Occipital lobe (tissue), 2 donors: ENCODE measurements around the gene ANKRD18A. TPM values are rescaled to one million over a fixed set of nuclear protein-coding genes. Genes with fewer than 3 reads are reported as not detected.

ENCODE experiments used
- DNase-seq: peaks from one replicate; lab custom pipeline; 2025; lab: John Stamatoyannopoulos, UW
- total RNA-seq: library from RNA; depleted of rRNA; stranded (reverse); fragments of >200 nt; gene quantifications from one replicate; pipeline ENCODE4 v1.2.3, GENCODE V29; 2014

ANKRD18A gene
- 6.9 TPM for total RNA-seq

DNA sequence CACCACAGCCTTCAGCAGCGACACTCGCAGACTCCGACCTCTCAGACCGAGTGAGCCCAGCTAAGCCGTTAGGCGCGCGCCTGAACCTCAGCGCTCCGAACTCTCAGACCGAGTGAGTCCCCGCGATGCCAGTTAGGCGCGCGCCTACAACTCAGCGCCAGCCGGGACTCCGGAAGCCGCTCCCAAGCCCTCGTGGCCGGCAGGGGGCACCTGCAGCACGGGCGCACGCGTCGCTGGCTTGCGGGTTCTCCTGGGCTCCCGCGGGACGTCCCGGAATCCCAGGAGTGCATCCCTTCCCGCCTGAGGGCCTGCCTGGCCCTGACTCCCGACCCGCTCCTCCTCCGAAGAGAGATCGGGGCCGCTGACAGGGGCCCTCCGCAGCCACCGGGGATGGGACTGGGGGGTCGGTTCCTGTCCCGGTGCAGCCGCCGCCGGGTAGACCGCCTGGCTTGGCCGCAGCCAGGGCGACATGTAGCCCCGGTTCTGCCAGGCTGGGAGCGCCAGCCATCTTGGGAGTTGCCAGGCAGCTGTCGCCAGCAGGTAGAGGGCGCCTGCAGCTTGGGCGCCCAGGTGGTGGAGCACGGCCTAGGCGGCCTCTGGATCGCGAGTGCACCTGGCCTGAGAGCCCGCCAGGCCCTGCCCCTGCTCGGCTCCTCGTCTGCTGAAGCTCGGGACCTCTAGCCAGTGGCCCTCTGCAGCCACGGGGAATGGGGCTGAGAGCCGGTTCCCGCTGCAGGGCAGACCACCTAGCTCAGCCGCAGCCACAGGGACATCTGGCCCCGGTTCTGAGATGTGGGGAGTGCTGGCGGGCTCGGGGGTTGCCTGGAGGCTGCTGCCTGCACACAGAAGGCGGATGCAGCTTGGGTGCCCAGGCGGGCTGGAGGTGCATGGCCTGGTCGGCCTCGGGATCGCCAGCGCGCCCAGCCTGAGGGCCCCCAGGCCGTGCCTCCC is at the start of gene ANKRD18A:
Gene ANKRD18A (minus strand): TSS at position 114 of the 951 bp plus-strand sequence. CDS start 311 bp downstream, outside the sequence.
- peak; percentile 63 for DNase-seq

DNA sequence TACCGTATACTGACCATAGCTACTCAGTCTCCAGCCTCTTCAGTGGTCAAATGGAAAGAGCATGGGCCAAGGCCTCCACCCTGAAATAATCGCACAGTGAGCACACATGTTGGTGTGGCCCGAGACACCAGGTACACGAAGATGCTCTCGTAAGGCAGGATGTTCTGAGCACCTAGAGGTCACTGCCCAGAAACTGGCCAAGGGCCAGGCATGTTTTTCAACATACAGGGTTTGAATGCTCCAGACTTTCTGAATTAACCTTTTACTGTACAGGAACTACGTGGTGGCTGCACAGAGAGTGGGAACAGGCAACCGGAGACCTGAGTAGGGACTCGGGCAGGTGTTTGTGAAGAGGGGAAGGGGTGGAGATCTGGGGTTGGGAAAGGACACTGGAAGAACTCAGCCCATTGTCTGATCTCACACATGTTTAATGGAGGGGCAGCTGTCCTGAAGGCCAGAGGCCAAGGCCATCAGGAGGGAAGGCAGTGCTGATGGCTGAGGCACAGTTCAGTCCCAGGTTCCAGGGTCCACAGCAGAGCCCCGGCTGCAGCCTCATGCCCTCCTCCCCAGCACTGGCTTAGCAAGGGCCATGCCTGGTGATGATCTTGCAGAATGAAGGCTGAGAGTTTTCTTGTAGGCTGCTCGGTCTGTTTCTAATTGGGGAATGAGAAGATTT is 48.5 kb upstream of the ANKRD18A start:
- DNase-seq = no peak

DNA sequence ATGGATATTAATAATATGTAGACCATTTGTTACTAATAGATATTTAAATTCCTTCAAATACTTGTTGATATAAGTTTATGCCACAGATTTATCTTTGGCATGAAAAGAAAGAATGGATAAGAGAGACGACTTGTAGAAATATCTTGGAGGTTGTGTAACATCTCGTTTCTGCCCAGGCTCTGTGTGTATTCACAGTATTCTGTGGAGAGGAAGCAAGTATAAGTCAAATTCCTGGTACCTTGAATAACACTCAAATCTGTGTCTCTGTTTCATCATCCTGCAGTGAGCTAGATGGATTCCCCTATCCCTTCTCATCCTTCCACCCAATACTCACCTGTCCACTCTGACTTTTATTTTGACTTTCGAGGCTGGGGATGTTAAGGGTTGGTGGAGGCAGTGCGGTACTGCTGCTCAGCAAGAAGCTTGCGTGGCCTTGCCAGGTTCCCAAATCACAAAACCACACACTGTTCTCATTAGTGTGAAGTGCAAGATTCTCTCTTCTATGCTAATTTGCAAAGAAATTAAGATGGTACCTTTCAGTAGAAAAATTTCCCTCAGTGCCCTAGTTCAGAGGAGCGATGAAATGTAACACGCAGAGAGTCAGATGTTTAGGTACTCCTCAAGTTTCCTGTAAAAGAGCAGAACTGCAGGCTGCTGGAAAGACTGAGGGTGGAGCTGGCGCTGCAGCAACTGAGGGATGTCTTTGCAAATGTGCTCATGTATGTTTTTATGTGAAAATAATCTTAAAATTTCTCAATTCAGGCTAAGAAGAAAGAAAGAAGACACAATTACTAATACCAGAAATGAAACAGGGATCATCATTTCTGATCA is 42.6 kb upstream of the ANKRD18A start:
- DNase-seq = peak; percentile 19

DNA sequence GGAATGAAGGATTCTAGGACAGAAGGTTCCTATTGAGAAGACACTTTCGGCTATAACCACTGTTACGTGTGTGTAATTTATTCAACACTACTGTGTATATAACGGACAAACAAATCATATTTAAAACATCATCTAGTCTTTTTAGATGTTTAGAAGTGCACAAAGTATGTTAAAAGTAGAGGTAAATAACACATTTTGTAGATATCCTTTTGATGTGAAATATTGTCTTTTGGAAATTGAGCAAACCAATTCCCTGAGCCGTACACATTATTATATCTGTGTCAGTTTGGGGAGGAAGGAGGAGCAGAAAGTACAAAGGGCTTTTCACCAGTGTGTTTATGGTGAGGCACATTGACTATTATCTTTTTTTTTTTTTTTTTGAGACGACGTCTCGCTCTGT is 39.1 kb upstream of the ANKRD18A start:
- no peak for DNase-seq

DNA sequence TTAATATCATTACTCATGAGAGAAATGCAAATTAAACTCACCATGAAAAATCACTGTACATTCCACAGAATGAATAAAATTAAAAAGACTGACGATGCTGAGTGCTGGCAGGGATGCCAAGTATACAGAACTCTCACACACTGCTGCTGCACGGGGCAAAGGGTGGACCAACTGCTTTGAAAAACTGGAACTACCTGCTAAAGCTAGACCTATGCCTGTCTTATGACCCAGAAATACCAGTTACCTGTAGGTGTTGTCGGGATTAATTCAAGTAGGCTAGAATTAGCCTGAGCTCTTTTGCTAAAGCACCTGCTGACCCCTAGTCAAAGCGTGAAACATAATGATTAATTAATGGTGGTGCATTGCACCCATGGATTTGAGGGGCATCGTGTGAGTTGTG is 36.5 kb upstream of the ANKRD18A start:
- DNase-seq = no peak

DNA sequence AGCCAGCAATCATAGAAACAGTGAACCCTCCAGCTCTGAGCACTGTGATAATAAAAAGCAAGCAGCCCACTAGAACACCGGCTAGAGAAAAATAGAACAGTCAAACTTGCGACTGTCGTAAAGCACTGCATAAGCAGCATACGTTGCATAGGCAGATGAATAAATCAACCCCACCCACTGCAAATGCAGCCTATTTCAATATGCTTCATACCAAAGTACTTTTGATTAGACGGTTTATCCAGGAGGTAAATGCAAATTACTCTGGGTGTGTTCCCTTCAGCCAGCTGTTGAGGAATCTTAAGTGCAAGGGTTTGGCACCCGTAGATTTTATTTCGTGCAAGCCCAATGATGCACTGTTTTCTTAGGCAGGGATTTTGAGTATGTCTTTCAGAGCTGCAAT is 32.1 kb upstream of the ANKRD18A start:
- no peak for DNase-seq

DNA sequence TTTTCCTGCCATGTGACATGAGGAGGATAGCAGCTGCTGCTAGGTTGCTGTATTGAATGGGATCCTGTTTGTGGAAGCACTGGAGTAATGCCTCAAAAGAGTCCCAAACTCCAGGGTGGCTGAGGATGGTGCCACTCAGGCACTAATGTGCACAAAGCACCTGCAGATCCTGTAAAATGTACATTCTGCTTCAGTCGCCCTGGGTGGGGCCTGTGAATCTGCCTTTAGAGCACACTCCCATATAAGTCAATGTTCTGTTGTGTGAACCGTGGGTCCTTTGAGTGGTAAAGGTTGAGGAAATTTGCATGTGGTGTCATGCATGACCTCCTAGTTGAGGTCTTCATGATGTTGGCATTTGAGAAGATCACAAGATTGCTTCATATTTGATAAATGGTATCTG is 31.6 kb upstream of the ANKRD18A start:
- no peak for DNase-seq

DNA sequence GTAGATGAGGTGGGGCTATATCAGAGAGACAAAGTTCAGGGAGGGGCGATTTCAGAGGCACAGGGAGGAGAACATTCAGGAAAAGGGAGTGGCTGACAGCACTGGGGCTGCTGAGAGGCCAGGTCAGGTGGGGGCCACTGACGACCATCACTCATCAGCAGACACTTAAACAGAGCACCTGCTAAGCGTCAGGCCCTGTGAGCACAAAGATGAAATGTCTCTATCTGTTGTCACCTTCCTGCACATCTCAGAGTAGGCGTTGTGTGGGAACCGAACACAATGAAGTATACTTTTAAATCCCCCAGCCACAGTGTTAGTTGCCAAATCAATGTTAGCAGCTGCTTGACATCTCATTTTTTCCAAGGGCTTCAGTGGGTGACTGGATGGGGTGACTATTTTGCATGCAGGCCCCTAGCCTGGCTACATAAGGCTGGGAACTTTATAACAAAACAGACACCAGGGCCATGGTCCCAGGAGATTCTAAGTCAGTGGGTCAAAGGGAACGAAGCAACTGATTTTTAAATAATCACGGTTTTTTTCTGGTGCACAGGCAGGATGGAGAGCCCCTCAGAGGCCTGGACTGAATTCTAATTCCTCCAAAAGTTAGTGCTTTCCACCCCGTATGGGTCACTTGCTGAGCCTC is 31.1 kb upstream of the ANKRD18A start:
- DNase-seq = no peak

DNA sequence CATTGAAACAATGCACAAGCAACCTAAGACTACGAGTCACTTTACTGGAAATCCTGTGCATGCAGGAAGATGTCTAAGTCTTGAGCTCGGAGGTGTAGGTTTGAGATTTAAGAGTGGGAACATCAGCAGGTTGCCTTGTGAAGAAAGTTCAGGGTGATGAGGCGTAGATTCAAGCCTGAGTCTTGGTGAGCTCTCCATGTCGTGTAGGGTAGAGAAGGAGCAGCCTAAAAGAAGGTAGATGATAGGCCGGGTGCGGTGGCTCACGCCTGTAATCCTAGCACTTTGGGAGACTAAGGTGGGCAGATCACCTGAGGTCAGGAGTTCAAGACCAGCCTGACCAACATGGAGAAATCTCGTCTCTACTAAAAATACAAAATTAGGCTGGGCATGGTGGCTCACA is 30.2 kb upstream of the ANKRD18A start:
- DNase-seq = no peak

DNA sequence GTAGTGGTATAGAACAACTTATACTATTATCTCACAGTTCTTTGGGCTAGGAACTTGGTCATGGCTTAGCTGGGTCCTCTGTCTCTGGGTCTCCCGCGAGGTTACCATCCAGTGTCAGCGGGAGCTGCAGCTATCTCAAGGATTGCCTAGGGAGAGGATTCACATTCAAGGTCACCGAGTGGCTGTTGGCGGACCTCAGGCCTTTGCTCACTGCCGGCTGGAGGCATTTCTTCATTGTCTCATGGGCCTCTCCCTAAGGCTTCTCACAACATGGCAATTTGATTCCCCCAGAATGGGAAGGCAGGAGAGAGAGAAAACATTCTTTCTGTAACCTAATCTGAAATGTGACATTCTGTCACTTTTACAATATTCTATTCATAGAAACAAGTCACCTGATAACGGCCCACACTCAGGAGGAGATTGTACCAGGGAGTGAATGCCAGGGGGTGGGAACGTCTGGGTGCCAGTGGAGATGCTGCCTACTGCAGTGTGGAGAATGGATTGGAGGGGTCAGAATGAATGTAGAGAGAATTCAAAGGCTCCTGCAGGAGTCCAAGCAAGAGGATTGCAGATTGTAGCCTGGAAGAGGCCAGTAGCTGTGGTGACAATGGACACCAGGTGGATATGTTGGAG is 29.5 kb upstream of the ANKRD18A start:
- DNase-seq = no peak

DNA sequence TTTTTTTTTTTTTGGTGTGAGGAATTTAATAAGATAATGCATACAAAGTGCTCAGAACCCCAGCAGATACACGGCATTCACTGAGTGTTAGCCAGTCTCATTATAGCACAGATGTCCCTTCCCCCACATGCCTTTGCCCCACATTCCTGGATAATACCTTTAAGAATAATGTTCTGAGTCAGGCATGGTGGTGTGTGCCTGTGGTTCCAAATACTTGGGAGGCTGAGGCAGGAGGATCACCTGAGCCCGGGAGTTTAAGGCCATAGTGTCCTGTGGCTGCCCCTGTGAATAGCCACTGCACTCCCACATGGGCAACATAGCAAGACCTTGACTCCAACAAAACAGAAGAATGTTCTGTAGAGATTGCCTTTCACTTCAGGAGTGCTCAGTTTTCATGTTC is 24.2 kb upstream of the ANKRD18A start:
- DNase-seq = no peak

DNA sequence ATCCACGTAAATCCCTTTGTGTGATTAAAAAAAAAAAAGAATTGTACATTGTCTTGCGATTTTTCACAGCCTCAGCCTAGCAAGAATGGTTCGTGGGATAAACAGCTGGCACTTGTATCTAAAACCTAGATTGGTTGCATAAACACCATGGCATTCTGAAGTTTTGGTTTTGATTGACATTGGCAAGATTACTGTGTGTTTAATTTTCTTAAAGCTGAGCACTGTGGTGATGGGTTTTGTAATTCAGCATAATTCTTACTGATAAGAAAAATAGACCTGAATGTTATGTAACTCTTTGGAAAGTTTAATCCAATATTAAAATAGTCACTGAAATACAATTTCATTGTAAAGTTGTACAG is 23.4 kb upstream of the ANKRD18A start:
- no peak for DNase-seq

DNA sequence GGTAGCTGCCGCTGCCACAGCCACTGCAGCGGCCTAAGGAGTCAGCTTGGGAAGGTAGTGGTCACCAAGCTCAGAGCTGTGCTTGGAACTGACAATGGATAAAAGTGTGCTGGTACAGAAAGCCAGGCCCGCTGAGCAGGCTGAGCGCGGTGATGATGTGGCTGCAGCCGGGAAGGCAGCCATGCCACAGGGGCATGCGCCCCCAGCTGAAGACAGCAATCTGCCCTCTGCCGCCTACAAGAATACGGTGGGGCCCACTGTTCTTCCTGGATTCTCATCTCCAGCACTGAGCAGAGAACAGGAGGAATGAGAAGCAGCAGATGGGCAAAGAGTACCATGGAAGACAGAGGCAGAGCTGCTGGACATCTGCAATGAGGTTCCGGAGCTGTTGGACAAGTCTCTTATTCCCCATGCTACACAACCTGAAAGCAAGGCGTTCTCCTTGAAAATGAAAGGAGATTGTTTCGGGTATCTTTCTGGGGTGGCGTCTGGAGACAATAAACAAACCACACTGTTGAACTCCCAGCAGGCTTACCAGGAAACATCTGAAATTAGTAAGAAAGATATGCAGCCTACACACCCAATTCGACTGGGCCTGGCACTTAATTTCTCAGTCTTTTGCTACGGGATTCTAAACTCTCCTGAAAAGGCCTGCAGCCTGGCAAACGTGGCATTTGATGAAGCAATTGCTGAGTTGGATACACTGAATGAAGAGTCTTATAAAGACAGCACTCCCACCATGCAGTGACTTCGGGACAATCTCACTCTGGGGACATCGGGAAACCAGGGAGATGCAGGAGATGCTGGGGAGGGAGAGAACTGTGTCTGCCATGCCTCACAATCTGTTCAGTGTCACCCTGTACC is 22.8 kb upstream of the ANKRD18A start:
- DNase-seq = no peak

DNA sequence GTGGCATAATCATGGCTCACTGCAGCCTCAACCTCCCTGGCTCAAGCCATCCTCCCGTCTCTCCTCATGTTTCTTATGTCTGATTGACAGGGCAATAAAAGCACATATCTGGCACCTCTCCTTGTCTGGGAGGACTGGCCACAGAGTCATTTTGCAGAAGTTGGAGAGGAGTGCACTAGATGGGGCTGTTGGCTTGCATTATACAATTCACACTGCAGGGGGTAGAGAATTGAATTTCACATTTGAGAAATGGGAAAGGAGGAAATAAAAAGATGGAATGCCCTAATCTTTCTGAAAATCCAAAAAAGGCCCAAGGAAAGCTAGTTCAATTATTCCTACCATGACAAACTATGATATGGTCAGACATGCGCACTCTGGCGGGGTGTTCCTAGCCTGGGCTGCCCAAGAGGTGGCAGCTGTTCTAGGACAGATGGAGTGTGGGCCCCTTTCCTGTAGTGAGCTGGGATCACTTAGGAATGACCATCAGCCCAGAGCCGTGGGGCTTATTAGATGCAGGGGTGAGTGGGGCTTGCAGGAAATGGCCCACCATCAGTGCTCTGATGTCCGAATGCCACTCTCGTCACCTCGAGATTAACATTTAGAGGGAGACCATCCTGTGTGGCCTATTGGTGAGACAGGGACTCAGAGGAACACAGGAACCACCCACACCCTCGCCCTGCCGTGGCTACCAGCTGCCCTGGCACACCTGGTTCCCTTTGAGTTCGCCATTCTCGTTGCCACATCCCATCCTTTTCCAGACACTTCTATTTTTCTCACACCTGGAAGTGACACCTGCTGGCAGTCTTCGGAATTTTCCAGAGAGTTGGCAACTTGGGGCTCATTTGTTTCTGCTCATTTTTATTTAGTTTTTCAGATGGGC is 21.8 kb upstream of the ANKRD18A start:
- no peak for DNase-seq

DNA sequence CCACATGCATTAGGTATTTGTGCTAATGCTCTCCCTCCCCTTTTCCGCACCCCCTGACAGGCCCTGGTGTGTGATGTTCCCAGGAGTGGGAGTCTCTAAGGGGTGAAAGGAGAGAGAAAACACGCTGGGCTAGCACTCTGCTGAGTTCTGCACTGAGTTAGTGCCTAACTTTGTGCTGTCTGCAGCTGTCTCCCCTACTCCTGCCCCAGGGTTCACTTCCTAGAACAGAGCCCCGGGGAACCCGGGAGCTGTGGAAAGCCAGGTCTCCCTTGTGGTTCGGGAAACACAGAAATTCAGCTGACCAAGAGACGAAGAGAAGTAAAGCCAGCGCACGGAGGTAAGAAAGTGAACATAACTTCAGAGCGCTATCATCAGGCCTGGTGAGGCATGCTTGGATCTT is 20.7 kb upstream of the ANKRD18A start:
- no peak for DNase-seq

DNA sequence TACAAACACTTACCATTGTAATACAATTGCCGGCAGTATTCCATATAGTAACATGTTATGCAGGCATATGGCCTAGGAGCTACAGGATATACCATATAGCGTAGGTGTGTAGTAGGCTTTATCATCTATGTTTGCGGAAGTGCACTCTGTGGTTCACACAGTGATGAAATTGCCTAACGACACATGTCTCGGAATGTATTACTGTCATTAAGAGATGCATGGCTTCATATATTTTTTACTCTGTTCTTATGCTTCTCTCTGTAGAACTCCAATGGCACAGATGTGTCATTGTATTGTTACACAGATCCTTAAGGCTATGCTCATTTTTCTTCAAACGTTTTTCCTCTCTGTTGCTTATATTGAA is 19.2 kb upstream of the ANKRD18A start:
- DNase-seq = no peak

DNA sequence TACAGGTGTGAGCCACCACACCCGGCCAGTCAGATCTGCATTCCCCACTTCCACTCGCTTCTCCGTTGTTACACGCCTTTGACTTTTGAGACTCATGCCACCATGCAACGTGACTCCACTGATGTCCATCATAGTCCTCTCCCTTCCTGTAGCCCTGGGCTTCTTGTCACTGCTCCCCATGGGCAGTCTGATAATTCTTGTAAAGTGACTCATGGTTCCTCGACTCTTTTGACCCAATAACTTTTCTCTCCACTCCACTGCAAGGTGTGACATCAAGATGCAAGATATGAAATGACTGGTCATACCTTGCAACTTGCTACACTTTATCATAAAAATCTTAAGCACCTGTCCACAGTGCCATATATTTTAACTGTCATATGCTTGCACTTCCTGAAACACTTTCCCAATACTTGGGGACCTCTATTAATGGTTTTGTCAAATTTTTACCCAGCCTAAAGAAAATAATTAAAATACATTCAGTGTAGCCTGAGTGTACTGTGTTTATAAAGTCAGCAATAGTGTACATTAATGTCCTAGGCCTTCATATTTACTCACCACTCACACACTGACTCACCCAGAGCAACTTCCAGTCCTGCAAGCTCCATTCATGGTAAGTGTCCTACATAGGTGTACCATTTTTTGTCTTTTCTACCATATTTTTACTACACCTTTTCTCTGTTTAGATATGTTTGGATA is 18.6 kb upstream of the ANKRD18A start:
- DNase-seq = no peak

DNA sequence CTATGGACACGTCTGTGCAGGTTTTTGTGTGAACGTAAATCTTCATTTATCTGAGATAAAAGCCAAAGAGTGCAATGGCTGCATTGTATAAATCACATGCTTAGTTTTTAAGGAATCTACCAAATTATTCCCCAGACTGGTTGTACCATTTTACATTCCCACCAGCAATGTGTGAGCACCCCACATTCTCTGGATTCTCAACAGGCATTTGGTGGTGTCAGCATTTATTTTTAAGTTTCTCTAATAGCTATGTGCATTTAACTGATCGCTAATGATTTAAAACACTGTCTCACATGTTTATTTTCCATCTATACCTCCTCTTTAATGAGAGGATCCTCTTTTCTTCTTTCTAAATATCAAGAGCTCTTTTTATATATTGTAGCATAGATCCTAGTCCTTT is 13.9 kb upstream of the ANKRD18A start:
- DNase-seq = no peak
